GM04504 (cell line): ENCODE results near the gene OR1Q1.
A peak's percentile ranks its signal among the peaks of the same experiment; 100 is the strongest.
"Not testable (repeated sequence)": the region's sequence is repeated elsewhere in the genome, so short reads cannot be mapped to it uniquely, and the experiment has no call there.

Experiments
- DNase-seq: peaks from one replicate; pipeline ENCODE4 v3.0.0-alpha.2; 2012; ENCODE audit warnings: low read depth

The OR1Q1 gene, protein sequence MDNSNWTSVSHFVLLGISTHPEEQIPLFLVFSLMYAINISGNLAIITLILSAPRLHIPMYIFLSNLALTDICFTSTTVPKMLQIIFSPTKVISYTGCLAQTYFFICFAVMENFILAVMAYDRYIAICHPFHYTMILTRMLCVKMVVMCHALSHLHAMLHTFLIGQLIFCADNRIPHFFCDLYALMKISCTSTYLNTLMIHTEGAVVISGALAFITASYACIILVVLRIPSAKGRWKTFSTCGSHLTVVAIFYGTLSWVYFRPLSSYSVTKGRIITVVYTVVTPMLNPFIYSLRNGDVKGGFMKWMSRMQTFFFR

DNA sequence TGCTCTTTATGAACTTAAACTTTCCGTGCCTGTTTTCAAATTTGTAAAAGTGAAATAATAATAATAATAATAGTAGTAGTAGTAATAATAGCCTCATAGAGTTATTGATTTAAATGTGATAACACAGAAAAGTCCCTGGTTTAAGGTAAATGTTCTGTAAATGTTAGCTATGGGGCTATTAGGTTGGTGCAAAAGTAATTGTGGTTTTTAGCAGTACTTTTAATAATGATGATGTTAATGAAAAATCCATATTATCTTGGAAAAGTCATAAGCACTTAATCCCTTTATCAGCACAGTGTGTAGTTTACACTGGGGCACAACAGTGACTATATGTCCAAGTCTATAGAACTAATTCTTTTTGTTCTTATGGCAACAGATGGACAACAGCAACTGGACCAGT is at the start of gene OR1Q1:
TSS of gene OR1Q1 (plus strand) at position 377 of the 400 bp plus-strand sequence. CDS start at position 377, 0 bp downstream.
- no peak for DNase-seq

GRCh38 chr9:122567901-122568300 is 46.6 kb upstream of the OR1Q1 start:
- DNase-seq = no peak

GRCh38 chr9:122572456-122572855 is 42.1 kb upstream of the OR1Q1 start:
- DNase-seq = no peak

- no peak for DNase-seq
These were observed 34.7 kb upstream of the OR1Q1 start for GRCh38 chr9:122579874-122580273.

DNA sequence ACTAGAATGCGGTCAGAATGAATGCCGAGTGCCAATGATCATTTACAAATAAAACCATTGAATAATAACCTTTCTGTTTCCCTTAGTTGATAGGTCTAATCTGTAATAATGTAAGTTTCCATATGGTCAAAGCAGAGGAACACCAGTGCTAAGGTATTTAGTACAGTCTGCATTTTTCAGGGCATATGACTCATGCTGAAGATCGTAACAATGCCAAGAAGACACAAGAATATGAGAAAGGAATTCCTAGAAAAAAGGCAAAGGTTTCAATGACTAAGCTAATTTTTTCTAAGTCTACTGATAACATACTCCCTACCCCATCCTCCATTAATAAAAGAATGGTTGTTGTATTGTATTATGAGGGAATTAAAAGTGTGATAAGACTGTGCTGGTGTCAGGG is 34.2 kb upstream of the OR1Q1 start:
- DNase-seq = peak; percentile 43

DNA sequence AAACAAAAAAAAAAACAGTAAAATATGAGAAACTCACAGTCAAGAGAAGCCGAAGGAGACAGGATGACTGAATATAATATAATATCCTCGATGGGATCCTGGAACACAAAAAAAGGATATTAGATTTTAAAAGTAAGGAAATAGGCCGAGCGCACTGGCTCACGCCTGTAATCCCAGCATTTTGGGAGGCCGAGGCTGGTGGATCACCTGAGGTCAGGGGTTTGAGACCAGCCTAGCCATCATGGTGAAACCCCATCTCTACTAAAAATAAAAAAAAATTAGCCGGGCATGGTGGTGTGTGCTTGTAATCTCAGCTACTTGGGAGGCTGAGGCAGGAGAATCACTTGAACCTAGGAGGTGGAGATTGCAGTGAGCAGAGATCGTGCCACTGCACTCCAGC is 31.3 kb upstream of the OR1Q1 start, which contains the start of gene OR1L8:
TSS of gene OR1L8 (minus strand) at position 101 of the 400 bp plus-strand sequence. CDS start 14,907 bp downstream, outside the sequence.
- not testable (repeated sequence) for DNase-seq

GRCh38 chr9:122605691-122606090 is 8.8 kb upstream of the OR1Q1 start:
- DNase-seq = no peak

GRCh38 chr9:122606587-122606986 is 8.0 kb upstream of the OR1Q1 start:
- no peak for DNase-seq

DNA sequence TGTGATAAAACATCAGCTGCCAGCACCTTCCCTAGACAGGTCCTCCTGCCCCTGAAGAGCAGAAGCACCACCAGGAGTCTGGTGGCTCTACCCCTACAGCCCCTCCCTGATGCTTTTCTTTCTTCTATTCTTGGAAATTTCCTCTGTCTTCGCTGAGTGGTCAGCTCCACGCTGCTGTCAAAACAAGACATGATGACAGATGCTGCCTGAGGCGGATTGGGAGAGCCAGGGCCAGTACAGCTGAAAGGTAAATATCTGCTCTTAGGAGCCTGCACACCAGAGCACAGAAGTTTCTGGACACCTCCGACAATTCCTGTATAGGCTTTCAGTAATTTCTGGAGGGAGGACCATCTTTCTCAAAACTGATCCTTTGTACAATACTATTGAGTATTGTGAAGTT is 4.7 kb upstream of the OR1Q1 start:
- DNase-seq = no peak

- DNase-seq = no peak
These were observed 5.5 kb downstream of the OR1Q1 start for GRCh38 chr9:122619996-122620395.

GRCh38 chr9:122642226-122642625 is 27.7 kb downstream of the OR1Q1 start:
- DNase-seq = no peak

DNA sequence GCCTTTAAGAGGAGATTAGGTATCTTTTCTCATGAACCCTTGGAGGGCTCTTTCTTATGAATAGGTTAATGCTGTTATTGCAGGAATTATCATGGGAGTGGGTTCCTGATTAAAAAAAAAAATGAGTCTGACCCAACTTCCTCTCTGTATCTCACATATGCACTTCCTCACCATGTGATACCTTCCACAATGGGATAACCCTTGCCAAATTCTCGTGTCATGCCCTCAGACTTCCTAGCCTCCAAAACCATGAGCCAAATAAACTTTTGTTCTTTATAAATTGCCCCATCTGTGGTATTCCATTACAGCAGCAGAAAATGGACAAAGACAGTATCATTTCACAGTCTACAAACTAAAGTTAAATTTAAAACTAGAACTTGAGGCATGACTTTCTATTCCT is 41.8 kb downstream of the OR1Q1 start:
- DNase-seq = no peak

DNA sequence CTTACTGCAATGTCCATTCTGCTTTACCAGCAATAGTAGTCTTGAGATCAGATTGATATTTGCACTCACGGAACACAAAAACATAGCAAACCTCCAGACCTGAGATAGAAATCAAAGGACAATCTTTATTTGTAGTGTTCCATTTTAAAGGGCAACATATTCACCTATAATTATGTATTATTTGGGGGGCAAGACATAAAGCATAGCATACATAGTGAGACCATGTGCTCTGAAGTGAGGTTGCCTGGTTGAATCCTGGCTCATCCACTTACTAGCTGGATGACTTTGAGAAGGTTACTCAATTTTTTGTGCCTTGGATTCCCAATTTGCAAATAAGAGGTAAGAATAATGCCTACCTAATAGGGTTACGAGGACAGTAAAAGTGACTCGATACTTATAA is 43.0 kb downstream of the OR1Q1 start, which contains the start of gene OR1B1:
TSS of gene OR1B1 (minus strand) at position 101 of the 400 bp plus-strand sequence.
- no peak for DNase-seq

- DNase-seq = no peak
These were observed 46.9 kb downstream of the OR1Q1 start, which contains the start of gene OR1L1 for GRCh38 chr9:122661416-122661815. TSS of gene OR1L1 (plus strand) at chr9:122661716. CDS start at chr9:122661716, 0 bp downstream.
